Psoas muscle (tissue), 8 donors: Measurements from ENCODE around the gene FARP2. TPM values are rescaled to one million over a fixed set of nuclear protein-coding genes. Genes with fewer than 3 reads are reported as not detected.
"Not testable (repeated sequence)": the region's sequence is repeated elsewhere in the genome, so short reads cannot be mapped to it uniquely, and the experiment has no call there.

ENCODE experiments used
- ATAC-seq, 4 donors: fragments of 200-7000 bp; cut with Tn5 transposase; one replicate each; pipeline ENCODE4 v1.9.1; 2020; ENCODE audit warnings: moderate library complexity in 3 of 4, mild to moderate bottlenecking in 2 of 4
- DNase-seq, 2 donors: peaks; one replicate each; pipeline ENCODE4 v3.0.0-alpha.2; 2020
- H3K27ac ChIP-seq: fragments of 200-600 bp; one replicate; pipeline ENCODE4 v1.8.0; 2022
- H3K27me3 ChIP-seq, 3 donors: fragments of 200-600 bp in 1 of 3; one replicate each; pipeline versions ENCODE4 v1.6.1 to v1.8.0; 2013 to 2022; ENCODE audit warnings: low read length in 2 of 3, mild to moderate bottlenecking in 2 of 3, moderate library complexity in 1 of 3; ENCODE audit not compliant: insufficient read depth in 3 of 3
- H3K36me3 ChIP-seq, 2 donors: fragments of 200-600 bp in 1 of 2; one replicate each; pipeline versions ENCODE4 v1.6.1 to v1.8.0; 2013 to 2022; ENCODE audit warnings: low read depth in 1 of 2, mild to moderate bottlenecking in 1 of 2, moderate library complexity in 1 of 2; ENCODE audit not compliant: insufficient read depth in 1 of 2
- H3K4me1 ChIP-seq: fragments of 200-600 bp; one replicate; pipeline ENCODE4 v1.8.0; 2022
- H3K4me3 ChIP-seq: fragments of 200-600 bp; one replicate; pipeline ENCODE4 v1.8.0; 2022; ENCODE audit warnings: mild to moderate bottlenecking
- H3K9me3 ChIP-seq: fragments of 200-600 bp; one replicate; pipeline ENCODE4 v1.8.0; 2022
- CTCF ChIP-seq: fragments of 200-600 bp; IDR thresholded peaks from one replicate; pipeline ENCODE4 v1.8.0; 2022; ENCODE audit warnings: antibody characterized with exemption
- WGBS, 3 donors: extraction: QIAGEN DNeasy Blood & Tissue Kit; methylation state at CpG; one replicate each; pipeline versions ENCODE4 v1.1.6 to v1.1.7; 2013; 5-methylcytosine and 5-hydroxymethylcytosine counted together
- intact Hi-C, 2 donors: fragments of 100-400 bp; cut with DNase I; formaldehyde crosslinking; loops; one replicate each; pipeline versions ENCODE4 v1.11.0 to v1.14.2; 2022
- polyA plus RNA-seq, 3 donors: library from polyadenylated mRNA; stranded (reverse); fragments of 200-250 nt; gene quantifications; one replicate each; pipeline ENCODE4 v1.2.3, GENCODE V29; 2013
- total RNA-seq, 4 donors: library from RNA; stranded (reverse); fragmentation: NEBNext Ultra II Directional in 2 of 4; extraction: Animal tissue kit (Norgen Biotek cat#: 25700) in 2 of 4; gene quantifications; one replicate each; pipeline versions ENCODE4 v1.2.1 to v1.2.4, GENCODE V29; 2021 to 2023
- donor health status: healthy with polysubstance abuse.
- donor health status: DM: no; HTN: no; CAD: no; lungs with moderate emphysema.
- donor health status: Bipolar disorder and iron deficiency.
- donor health status: healthy.
- donor health status: DM: yes; HTN: yes; CAD: no.
- donor health status: DM: no; HTN: no; CAD: no.
- donor health status: DM: no; HTN: no; CAD: no.
- donor health status: DM: yes; HTN: yes; CAD: no.

Gene FARP2
- total and polyA plus RNA-seq, 7 donors: 5.8 to 18.4 (median 17.4) TPM

- H3K36me3 ChIP-seq: peaks cover 0 to 86% of the 10 kb centered on the region in 2 donors
- intact Hi-C loops: no loop called here
Measured at GRCh38 chr2:241412144-241412543, 56.1 kb downstream of the FARP2 start.

GRCh38 chr2:241413501-241413900 is 57.4 kb downstream of the FARP2 start:
- ATAC-seq, DNase-seq, intact Hi-C loops, H3K9me3 ChIP-seq, H3K4me3 ChIP-seq, H3K27ac ChIP-seq, H3K4me1 ChIP-seq, H3K27me3 ChIP-seq: not testable (repeated sequence)
- 87 to 93% (median 90%) methylated on average over 5 of the region's 5 CpGs for WGBS, 3 donors
- peaks cover 0 to 90% of the 10 kb centered on the region in 2 donors for H3K36me3 ChIP-seq

More at GRCh38 chr2:241412144-241412543, 56.1 kb downstream of the FARP2 start:
- no peaks in the 10 kb centered on the region for H3K4me1 ChIP-seq
- 63 to 67% (median 65%) methylated on average over 5 of the region's 5 CpGs for whole genome bisulfite sequencing, 3 donors
- H3K9me3 ChIP-seq: no peaks in the 10 kb centered on the region
- TF ChIP-seq CTCF: no peak
- DNase-seq (no peak), ATAC-seq (no peak)
- no peak overlapping the region for H3K27ac ChIP-seq
- no peaks in the 10 kb centered on the region for H3K27me3 ChIP-seq
- H3K4me3 ChIP-seq: no peak overlapping the region

- DNase-seq (no peak), ATAC-seq (no peak)
- H3K36me3 ChIP-seq: peaks cover 0 to 90% of the 10 kb centered on the region in 2 donors
- 95 to 97% (median 95%) methylated on average over 7 of the region's 7 CpGs for WGBS, 3 donors
- H3K4me1 ChIP-seq: no peaks in the 10 kb centered on the region
- TF ChIP-seq CTCF: no peak
- H3K4me3 ChIP-seq: no peak overlapping the region
- H3K27ac ChIP-seq: no peak overlapping the region
- H3K9me3 ChIP-seq: no peaks in the 10 kb centered on the region
- H3K27me3 ChIP-seq: no peaks in the 10 kb centered on the region
- intact Hi-C loops: no loop called here
Measured at GRCh38 chr2:241413929-241414580, 58.0 kb downstream of the FARP2 start.

GRCh38 chr2:241415196-241415595 is 59.1 kb downstream of the FARP2 start:
- no peak for ATAC-seq
- no peaks in the 10 kb centered on the region for H3K4me1 ChIP-seq
- intact Hi-C loops: no loop called here
- 76 to 84% (median 84%) methylated on average over 3 of the region's 3 CpGs for WGBS, 3 donors
- no peak overlapping the region for H3K27ac ChIP-seq
- no peaks in the 10 kb centered on the region for H3K27me3 ChIP-seq
- H3K9me3 ChIP-seq: no peaks in the 10 kb centered on the region
- DNase-seq: no peak
- no peak for TF ChIP-seq CTCF
- H3K36me3 ChIP-seq: peaks cover 0 to 89% of the 10 kb centered on the region in 2 donors
- H3K4me3 ChIP-seq: no peak overlapping the region

GRCh38 chr2:241417626-241418025 is 61.5 kb downstream of the FARP2 start:
- no peak overlapping the region for H3K27ac ChIP-seq
- no peak for DNase-seq
- TF ChIP-seq CTCF: no peak
- H3K4me1 ChIP-seq: no peaks in the 10 kb centered on the region
- H3K9me3 ChIP-seq: peaks cover 2% of the 10 kb centered on the region
- no peak for ATAC-seq
- no peak overlapping the region for H3K4me3 ChIP-seq
- intact Hi-C loops: no loop called here
- WGBS, 3 donors: 67 to 83% (median 74%) methylated on average over 6 of the region's 6 CpGs
- H3K27me3 ChIP-seq: no peaks in the 10 kb centered on the region
- peaks cover 4 to 81% of the 10 kb centered on the region in 2 donors for H3K36me3 ChIP-seq
